Suprapubic skin (tissue), 4 donors: Measurements from ENCODE around the gene GAP43. TPM values are rescaled to one million over a fixed set of nuclear protein-coding genes. Genes with fewer than 3 reads are reported as not detected.

Experiments used
- DNase-seq, 2 donors: peaks; one replicate each; pipeline ENCODE4 v3.0.0-alpha.2; 2019; ENCODE audit warnings: low spot score in 2 of 2
- H3K27ac ChIP-seq: fragments of 200-600 bp; sonication (generic); one replicate; pipeline ENCODE4 v1.5.1; 2019
- H3K27me3 ChIP-seq: fragments of 200-600 bp; sonication (generic); one replicate; pipeline ENCODE4 v1.5.1; 2019
- H3K36me3 ChIP-seq: fragments of 200-600 bp; sonication (generic); one replicate; pipeline ENCODE4 v1.5.1; 2019
- H3K4me1 ChIP-seq: fragments of 200-600 bp; sonication (generic); one replicate; pipeline ENCODE4 v1.5.1; 2019
- H3K4me3 ChIP-seq: fragments of 200-600 bp; sonication (generic); one replicate; pipeline ENCODE4 v1.5.1; 2019; ENCODE audit warnings: mild to moderate bottlenecking
- H3K9me3 ChIP-seq: fragments of 200-600 bp; sonication (generic); one replicate; pipeline ENCODE4 v1.5.1; 2019
- CTCF ChIP-seq, 2 donors: fragments of 200-600 bp in 1 of 2; fragments of 450-650 bp in 1 of 2; sonication (generic) in 1 of 2; IDR thresholded peaks; one replicate each; pipeline ENCODE4 v1.5.1; 2016 to 2019; ENCODE audit warnings: antibody characterized with exemption in 2 of 2, mild to moderate bottlenecking in 1 of 2, moderate library complexity in 1 of 2
- EP300 ChIP-seq: sonication (generic); formaldehyde crosslinking; IDR thresholded peaks from one replicate; pipeline ENCODE4 v1.6.1; 2017; ENCODE audit warnings: antibody characterized with exemption
- POLR2A ChIP-seq, 2 donors: fragments of 450-650 bp; IDR thresholded peaks; one replicate each; pipeline ENCODE4 v1.6.1; 2017; ENCODE audit warnings: antibody characterized with exemption in 2 of 2, mild to moderate bottlenecking in 2 of 2, moderate library complexity in 2 of 2
- POLR2AphosphoS5 ChIP-seq, 3 donors: sonication (generic); formaldehyde crosslinking; IDR thresholded peaks; one replicate each; pipeline ENCODE4 v1.6.1; 2017; ENCODE audit warnings: antibody characterized with exemption in 3 of 3
- WGBS: methylation state at CpG from one replicate; pipeline ENCODE4 v1.1.5; 2018; 5-methylcytosine and 5-hydroxymethylcytosine counted together
- total RNA-seq, 4 donors: library from RNA; depleted of rRNA; stranded (reverse); fragments of >200 nt; gene quantifications; one replicate each; pipeline ENCODE4 v1.1.0, GENCODE V29; 2016

GAP43 gene
- total RNA-seq, 4 donors from 2014 or later = not detected

- Histone ChIP-seq H3K9me3 (no peaks in the 10 kb centered on the region), H3K36me3 (no peaks in the 10 kb centered on the region), H3K27me3 (no peaks in the 10 kb centered on the region), H3K27ac (no peak overlapping the region), H3K4me1 (no peaks in the 10 kb centered on the region), H3K4me3 (no peak overlapping the region)
- no peak for DNase-seq
- no peak for TF ChIP-seq EP300
- WGBS = 68% methylated on average over 1 of the region's 1 CpG
Observed at GRCh38 chr3:115580566-115580965, 42.7 kb upstream of the GAP43 start.

GRCh38 chr3:115581362-115582135 lies 41.8 kb upstream of the GAP43 start:
- no peaks in the 10 kb centered on the region for H3K36me3 ChIP-seq
- TF ChIP-seq POLR2AphosphoS5 (IDR thresholded peaks at IDR 0.05) = no peak
- no peak for TF ChIP-seq POLR2A (IDR thresholded peaks at IDR 0.05)
- no peak for TF ChIP-seq CTCF (IDR thresholded peaks at IDR 0.05)
- no peak for TF ChIP-seq EP300
- H3K27me3 ChIP-seq = no peaks in the 10 kb centered on the region
- whole genome bisulfite sequencing = 88% methylated on average over 8 of the region's 8 CpGs
- H3K27ac ChIP-seq = no peak overlapping the region
- DNase-seq = no peak
- H3K4me1 ChIP-seq = no peaks in the 10 kb centered on the region
- H3K4me3 ChIP-seq = no peak overlapping the region
- no peaks in the 10 kb centered on the region for H3K9me3 ChIP-seq

GRCh38 chr3:115588201-115589115 lies 34.9 kb upstream of the GAP43 start:
- 71% methylated on average over 5 of the region's 5 CpGs for WGBS
- no peaks in the 10 kb centered on the region for H3K36me3 ChIP-seq
- no peak for DNase-seq
- no peaks in the 10 kb centered on the region for H3K27me3 ChIP-seq
- no peaks in the 10 kb centered on the region for H3K4me1 ChIP-seq
- TF ChIP-seq POLR2AphosphoS5 (IDR thresholded peaks at IDR 0.05) = no peak
- TF ChIP-seq POLR2A (IDR thresholded peaks at IDR 0.05) = no peak
- no peak for TF ChIP-seq EP300
- no peak for TF ChIP-seq CTCF (IDR thresholded peaks at IDR 0.05)
- H3K9me3 ChIP-seq = no peaks in the 10 kb centered on the region
- no peak overlapping the region for H3K4me3 ChIP-seq
- H3K27ac ChIP-seq = no peak overlapping the region

GRCh38 chr3:115590873-115591272 lies 32.4 kb upstream of the GAP43 start:
- H3K4me3 ChIP-seq = no peak overlapping the region
- 41% methylated on average over 3 of the region's 3 CpGs for WGBS

GRCh38 chr3:115595611-115596275 lies 27.6 kb upstream of the GAP43 start:
- no peak for DNase-seq
- TF ChIP-seq CTCF (IDR thresholded peaks at IDR 0.05) (no peak), EP300 (no peak), POLR2AphosphoS5 (IDR thresholded peaks at IDR 0.05) (no peak), POLR2A (IDR thresholded peaks at IDR 0.05) (no peak)
- Histone ChIP-seq H3K27ac (no peak overlapping the region), H3K4me1 (no peaks in the 10 kb centered on the region), H3K4me3 (no peak overlapping the region), H3K36me3 (no peaks in the 10 kb centered on the region), H3K27me3 (no peaks in the 10 kb centered on the region), H3K9me3 (no peaks in the 10 kb centered on the region)
- 94% methylated on average over 2 of the region's 2 CpGs for WGBS

More at GRCh38 chr3:115590873-115591272, 32.4 kb upstream of the GAP43 start:
- DNase-seq = no peak
- no peaks in the 10 kb centered on the region for H3K9me3 ChIP-seq
- no peaks in the 10 kb centered on the region for H3K36me3 ChIP-seq
- no peak overlapping the region for H3K27ac ChIP-seq
- H3K27me3 ChIP-seq = no peaks in the 10 kb centered on the region
- no peaks in the 10 kb centered on the region for H3K4me1 ChIP-seq
- no peak for TF ChIP-seq CTCF (IDR thresholded peaks at IDR 0.05)
- TF ChIP-seq POLR2A (IDR thresholded peaks at IDR 0.05) = no peak
- no peak for TF ChIP-seq POLR2AphosphoS5 (IDR thresholded peaks at IDR 0.05)
- TF ChIP-seq EP300 = no peak
